ENCODE data around the gene PGAP6.

PGAP6 gene

GRCh38 chr16:411576-412265 is 29.9 kb upstream of the PGAP6 start:
- Histone ChIP-seq H3K27ac (ENCODE audit: insufficient read depth in 1 of 2, low read depth in 1 of 2, low read length in 2 of 2, poor library complexity in 1 of 2, severe bottlenecking in 2 of 2) (no peak overlapping the region), H3K36me3 (ENCODE audit: control insufficient read depth in 4 of 4, insufficient read depth in 4 of 4, low read length in 3 of 4) (peaks cover 2 to 16% (median 9%) of the 10 kb centered on the region in 4 experiments), H3K4me3 (ENCODE audit: control insufficient read depth in 1 of 7, extremely low read depth in 1 of 7, insufficient read depth in 4 of 7, low read depth in 2 of 7, low read length in 6 of 7) (no peak overlapping the region), H3K4me1 (ENCODE audit: control extremely low read depth in 1 of 4, control insufficient read depth in 4 of 4, insufficient read depth in 4 of 4, low read length in 3 of 4) (no peaks in the 10 kb centered on the region), H3K27me3 (replicated peaks in 2 of 5; ENCODE audit: control insufficient read depth in 4 of 5, insufficient read depth in 5 of 5, low read length in 4 of 5) (no peaks in the 10 kb centered on the region), H3K9me3 (ENCODE audit: control extremely low read depth in 1 of 5, control insufficient read depth in 4 of 5, insufficient read depth in 2 of 5, low read depth in 1 of 5, low read length in 4 of 5) (no peaks in the 10 kb centered on the region)
- POLR2A ChIA-PET = no interaction called here
- WGBS (ENCODE audit: insufficient coverage) = 97% methylated on average over 23 of the region's 26 CpGs
- DNase-seq = no peak
- CTCF ChIA-PET = interaction anchor here (1.6 kb wide), 1 partner anchor 12 kb away, joined by 3 read pairs; no protein-coding TSS in a partner anchor

- no peaks in the 10 kb centered on the region for H3K9me3 ChIP-seq (ENCODE audit: control extremely low read depth in 1 of 5, control insufficient read depth in 4 of 5, insufficient read depth in 2 of 5, low read depth in 1 of 5, low read length in 4 of 5)
- H3K27ac ChIP-seq (ENCODE audit: insufficient read depth in 1 of 2, low read depth in 1 of 2, low read length in 2 of 2, poor library complexity in 1 of 2, severe bottlenecking in 2 of 2) = no peak overlapping the region
- ChIA-PET CTCF (interaction anchor here (1.6 kb wide), 1 partner anchor 13 kb away, joined by 3 read pairs; no protein-coding TSS in a partner anchor), POLR2A (no interaction called here)
- no peaks in the 10 kb centered on the region for H3K4me1 ChIP-seq (ENCODE audit: control extremely low read depth in 1 of 4, control insufficient read depth in 4 of 4, insufficient read depth in 4 of 4, low read length in 3 of 4)
- H3K4me3 ChIP-seq (ENCODE audit: control insufficient read depth in 1 of 7, extremely low read depth in 1 of 7, insufficient read depth in 4 of 7, low read depth in 2 of 7, low read length in 6 of 7) = no peak overlapping the region
- WGBS (ENCODE audit: insufficient coverage) = 96% methylated on average over 28 of the region's 36 CpGs
- H3K27me3 ChIP-seq (replicated peaks in 2 of 5; ENCODE audit: control insufficient read depth in 4 of 5, insufficient read depth in 5 of 5, low read length in 4 of 5) = no peaks in the 10 kb centered on the region
- no peak for DNase-seq
- peaks cover 2 to 16% (median 9%) of the 10 kb centered on the region in 4 experiments for H3K36me3 ChIP-seq (ENCODE audit: control insufficient read depth in 4 of 4, insufficient read depth in 4 of 4, low read length in 3 of 4)
Observed at GRCh38 chr16:410516-411178, 28.9 kb upstream of the PGAP6 start.

DNA sequence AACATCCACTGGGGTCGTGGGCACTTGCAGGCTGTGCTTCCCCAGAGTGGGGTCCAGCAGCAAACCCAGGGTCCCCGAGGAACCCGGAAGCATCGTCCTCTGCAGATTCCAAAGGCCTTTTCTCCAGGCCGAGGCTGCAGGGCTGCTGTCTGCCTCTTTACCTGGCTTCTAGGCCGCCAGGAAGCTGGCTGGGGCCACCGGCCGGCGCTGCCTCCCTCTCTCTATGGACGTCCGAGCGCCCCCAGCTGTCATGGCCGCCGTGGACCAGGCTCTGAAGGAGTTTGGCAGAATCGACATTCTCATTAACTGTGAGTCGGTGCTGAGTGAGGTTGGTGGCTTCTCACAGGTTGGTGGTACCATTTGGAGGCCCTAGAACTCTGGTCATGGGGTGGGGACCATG is 25.5 kb upstream of the PGAP6 start:
- 96% methylated on average over 9 of the region's 16 CpGs for WGBS (ENCODE audit: insufficient coverage)
- ChIA-PET POLR2A (no interaction called here), CTCF (no interaction called here)
- Histone ChIP-seq H3K4me1 (ENCODE audit: control extremely low read depth in 1 of 4, control insufficient read depth in 4 of 4, insufficient read depth in 4 of 4, low read length in 3 of 4) (peaks cover 0 to 4% (median 1%) of the 10 kb centered on the region in 4 experiments), H3K27ac (ENCODE audit: insufficient read depth in 1 of 2, low read depth in 1 of 2, low read length in 2 of 2, poor library complexity in 1 of 2, severe bottlenecking in 2 of 2) (no peak overlapping the region), H3K9me3 (ENCODE audit: control extremely low read depth in 1 of 5, control insufficient read depth in 4 of 5, insufficient read depth in 2 of 5, low read depth in 1 of 5, low read length in 4 of 5) (no peaks in the 10 kb centered on the region), H3K27me3 (replicated peaks in 2 of 5; ENCODE audit: control insufficient read depth in 4 of 5, insufficient read depth in 5 of 5, low read length in 4 of 5) (no peaks in the 10 kb centered on the region), H3K4me3 (ENCODE audit: control insufficient read depth in 1 of 7, extremely low read depth in 1 of 7, insufficient read depth in 4 of 7, low read depth in 2 of 7, low read length in 6 of 7) (no peak overlapping the region), H3K36me3 (ENCODE audit: control insufficient read depth in 4 of 4, insufficient read depth in 4 of 4, low read length in 3 of 4) (peaks cover 2 to 16% (median 9%) of the 10 kb centered on the region in 4 experiments)
- no peak for DNase-seq

DNA sequence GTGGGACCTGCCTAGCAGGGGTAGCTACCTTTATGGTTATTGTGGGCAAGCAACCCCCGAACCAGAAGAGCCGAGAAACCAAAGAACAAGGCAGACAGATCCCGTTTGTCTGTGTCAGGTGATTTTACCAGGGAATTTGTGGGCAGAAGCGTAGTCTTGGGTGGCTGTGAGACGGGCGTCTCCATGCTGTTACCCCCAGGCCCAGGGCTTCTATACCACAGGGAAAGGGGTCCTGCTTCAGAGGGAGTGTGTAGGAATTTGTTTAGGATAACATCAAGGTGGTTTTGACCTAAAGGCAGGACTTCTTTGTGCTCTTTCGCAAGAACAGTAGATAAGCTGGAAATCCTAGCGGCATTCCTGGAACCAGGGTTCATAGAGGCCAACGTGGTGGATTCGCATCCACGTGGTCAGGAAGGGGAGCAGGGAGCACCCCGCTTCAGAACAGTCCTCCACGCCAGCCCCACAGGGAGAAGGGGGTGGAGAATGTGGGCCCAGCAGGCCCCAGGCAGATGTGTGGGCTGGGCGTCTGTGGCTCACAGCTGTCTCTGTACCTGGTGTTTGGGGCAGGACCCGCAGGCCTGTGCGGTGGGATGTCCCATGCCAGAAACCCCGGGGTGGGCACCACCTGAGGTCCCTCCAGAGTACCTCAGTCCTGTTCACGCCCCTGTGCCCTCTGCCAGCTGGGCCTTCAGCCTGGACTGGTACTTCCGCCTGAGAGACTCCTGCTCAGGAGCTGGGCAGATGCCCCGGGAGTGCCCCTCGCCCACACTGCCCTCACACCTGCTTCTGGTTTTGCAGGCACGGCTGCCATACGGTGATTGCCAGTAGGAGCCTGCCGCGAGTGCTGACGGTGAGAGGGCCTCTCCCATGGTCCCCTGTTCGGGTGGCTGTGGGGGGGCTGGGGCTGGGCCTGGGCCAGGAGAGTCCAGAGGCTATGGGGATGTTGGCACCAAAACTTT is 24.0 kb upstream of the PGAP6 start:
- DNase-seq = no peak
- no peaks in the 10 kb centered on the region for H3K27me3 ChIP-seq (replicated peaks in 2 of 5; ENCODE audit: control insufficient read depth in 4 of 5, insufficient read depth in 5 of 5, low read length in 4 of 5)
- H3K4me3 ChIP-seq (ENCODE audit: control insufficient read depth in 1 of 7, extremely low read depth in 1 of 7, insufficient read depth in 4 of 7, low read depth in 2 of 7, low read length in 6 of 7) = no peak overlapping the region
- WGBS (ENCODE audit: insufficient coverage) = 96% methylated on average over 25 of the region's 27 CpGs
- H3K9me3 ChIP-seq (ENCODE audit: control extremely low read depth in 1 of 5, control insufficient read depth in 4 of 5, insufficient read depth in 2 of 5, low read depth in 1 of 5, low read length in 4 of 5) = no peaks in the 10 kb centered on the region
- H3K36me3 ChIP-seq (ENCODE audit: control insufficient read depth in 4 of 4, insufficient read depth in 4 of 4, low read length in 3 of 4) = peaks cover 0 to 3% (median 2%) of the 10 kb centered on the region in 4 experiments
- CTCF ChIA-PET = no interaction called here
- POLR2A ChIA-PET = no interaction called here
- H3K27ac ChIP-seq (ENCODE audit: insufficient read depth in 1 of 2, low read depth in 1 of 2, low read length in 2 of 2, poor library complexity in 1 of 2, severe bottlenecking in 2 of 2) = no peak overlapping the region
- peaks cover 0 to 8% (median 3%) of the 10 kb centered on the region in 4 experiments for H3K4me1 ChIP-seq (ENCODE audit: control extremely low read depth in 1 of 4, control insufficient read depth in 4 of 4, insufficient read depth in 4 of 4, low read length in 3 of 4)

DNA sequence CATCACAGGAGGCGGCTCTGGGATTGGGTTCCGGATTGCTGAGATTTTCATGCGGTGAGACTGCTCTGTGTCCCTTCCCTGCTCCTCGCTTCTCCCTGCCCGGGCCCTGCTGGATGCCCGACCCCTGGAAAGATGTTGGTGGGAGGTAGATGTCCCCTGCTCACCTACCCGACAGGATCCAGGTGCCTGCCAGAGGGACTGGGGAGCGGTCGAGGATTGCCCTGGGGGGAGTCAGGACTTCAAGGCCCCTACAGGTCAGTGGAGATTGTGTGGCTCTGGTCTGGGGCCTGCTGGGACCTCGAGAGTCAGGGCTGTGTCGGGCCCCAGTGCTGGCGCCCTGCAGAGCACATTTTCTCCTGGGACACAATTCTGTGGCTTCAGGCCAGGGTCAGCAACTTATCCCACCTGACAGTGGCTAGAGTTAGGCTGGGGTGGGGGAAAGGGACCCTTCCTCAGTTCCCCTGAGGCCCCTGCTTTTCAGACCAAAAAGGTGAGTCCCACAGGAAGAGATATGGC is 23.3 kb upstream of the PGAP6 start:
- Histone ChIP-seq H3K27ac (ENCODE audit: insufficient read depth in 1 of 2, low read depth in 1 of 2, low read length in 2 of 2, poor library complexity in 1 of 2, severe bottlenecking in 2 of 2) (no peak overlapping the region), H3K4me1 (ENCODE audit: control extremely low read depth in 1 of 4, control insufficient read depth in 4 of 4, insufficient read depth in 4 of 4, low read length in 3 of 4) (peaks cover 0 to 16% (median 11%) of the 10 kb centered on the region in 4 experiments), H3K9me3 (ENCODE audit: control extremely low read depth in 1 of 5, control insufficient read depth in 4 of 5, insufficient read depth in 2 of 5, low read depth in 1 of 5, low read length in 4 of 5) (no peaks in the 10 kb centered on the region), H3K36me3 (ENCODE audit: control insufficient read depth in 4 of 4, insufficient read depth in 4 of 4, low read length in 3 of 4) (peaks cover 0 to 7% (median 0%) of the 10 kb centered on the region in 4 experiments), H3K4me3 (ENCODE audit: control insufficient read depth in 1 of 7, extremely low read depth in 1 of 7, insufficient read depth in 4 of 7, low read depth in 2 of 7, low read length in 6 of 7) (no peak overlapping the region), H3K27me3 (replicated peaks in 2 of 5; ENCODE audit: control insufficient read depth in 4 of 5, insufficient read depth in 5 of 5, low read length in 4 of 5) (no peaks in the 10 kb centered on the region)
- WGBS (ENCODE audit: insufficient coverage) = 93% methylated on average over 10 of the region's 12 CpGs
- no peak for DNase-seq
- ChIA-PET CTCF (no interaction called here), POLR2A (no interaction called here)

GRCh38 chr16:401468-402348 is 19.9 kb upstream of the PGAP6 start, which contains the start of gene DECR2:
Gene DECR2, plus strand, starts transcription at chr16:401885. Its CDS starts 79 bp downstream, at chr16:401964.
- under 1% methylated on average over 67 of the region's 91 CpGs for WGBS (ENCODE audit: insufficient coverage)
- CTCF ChIA-PET = interaction anchor here (1.5 to 2.4 kb wide), 2 partner anchors 31 to 39 kb away, joined by 4 to 9 read pairs; partner anchors contain the start of gene MRPL28
- POLR2A ChIA-PET = interaction anchor here (0.6 to 0.7 kb wide), 3 partner anchors 77 to 792 kb away, joined by 3 to 4 read pairs (median 3); no protein-coding TSS in a partner anchor
- Histone ChIP-seq H3K27me3 (replicated peaks in 2 of 5; ENCODE audit: control insufficient read depth in 4 of 5, insufficient read depth in 5 of 5, low read length in 4 of 5) (no peaks in the 10 kb centered on the region), H3K4me3 (ENCODE audit: control insufficient read depth in 1 of 7, extremely low read depth in 1 of 7, insufficient read depth in 4 of 7, low read depth in 2 of 7, low read length in 6 of 7) (peak within 1 kb of the TSS; percentile 69 to 92 (median 80)), H3K4me1 (ENCODE audit: control extremely low read depth in 1 of 4, control insufficient read depth in 4 of 4, insufficient read depth in 4 of 4, low read length in 3 of 4) (peaks cover 0 to 41% (median 33%) of the 10 kb centered on the region in 4 experiments), H3K36me3 (ENCODE audit: control insufficient read depth in 4 of 4, insufficient read depth in 4 of 4, low read length in 3 of 4) (peaks cover 0 to 29% (median 6%) of the 10 kb centered on the region in 4 experiments), H3K27ac (ENCODE audit: insufficient read depth in 1 of 2, low read depth in 1 of 2, low read length in 2 of 2, poor library complexity in 1 of 2, severe bottlenecking in 2 of 2) (peak within 1 kb of the TSS; percentile 66 to 83), H3K9me3 (ENCODE audit: control extremely low read depth in 1 of 5, control insufficient read depth in 4 of 5, insufficient read depth in 2 of 5, low read depth in 1 of 5, low read length in 4 of 5) (no peaks in the 10 kb centered on the region)
- peak; percentile 89 to 94 (median 93) for DNase-seq
